ENCODE data around the gene LYSMD3.

LYSMD3 gene

GRCh38 chr5:90474235-90475107 is 54.9 kb downstream of the LYSMD3 start, which contains the start of the genes MBLAC2 and POLR3G:
TSS of gene MBLAC2 (minus strand) at chr5:90474771. CDS start at chr5:90474292, 479 bp downstream.
TSS of gene POLR3G (plus strand) at chr5:90474864. CDS start at chr5:90485568, 10,704 bp downstream.
- Histone ChIP-seq H3K4me3 (ENCODE audit: insufficient read depth, low read depth, low read length) (peak within 1 kb of the TSS; percentile 75), H3K9me3 (ENCODE audit: control insufficient read depth, low read length) (no peaks in the 10 kb centered on the region), H3K27me3 (ENCODE audit: control insufficient read depth, insufficient read depth, low read length, poor library complexity, severe bottlenecking) (peaks cover 24% of the 10 kb centered on the region), H3K36me3 (ENCODE audit: control insufficient read depth, insufficient read depth, low read length) (no peaks in the 10 kb centered on the region), H3K4me1 (ENCODE audit: control insufficient read depth, insufficient read depth, low read length) (peaks cover 7% of the 10 kb centered on the region), H3K27ac (ENCODE audit: insufficient read depth, low read depth, low read length, poor library complexity, severe bottlenecking) (peak within 1 kb of the TSS; percentile 52)
- 0 to 1% methylated on average over 73 of the region's 73 CpGs for WGBS, 2 experiments

GRCh38 chr5:90473396-90474234 is 55.8 kb downstream of the LYSMD3 start:
- H3K27ac ChIP-seq (ENCODE audit: insufficient read depth, low read depth, low read length, poor library complexity, severe bottlenecking), result no peak overlapping the region
- WGBS, 2 experiments, result 0% methylated on average over 56 of the region's 56 CpGs
- H3K4me1 ChIP-seq (ENCODE audit: control insufficient read depth, insufficient read depth, low read length), result peaks cover 7% of the 10 kb centered on the region

DNA sequence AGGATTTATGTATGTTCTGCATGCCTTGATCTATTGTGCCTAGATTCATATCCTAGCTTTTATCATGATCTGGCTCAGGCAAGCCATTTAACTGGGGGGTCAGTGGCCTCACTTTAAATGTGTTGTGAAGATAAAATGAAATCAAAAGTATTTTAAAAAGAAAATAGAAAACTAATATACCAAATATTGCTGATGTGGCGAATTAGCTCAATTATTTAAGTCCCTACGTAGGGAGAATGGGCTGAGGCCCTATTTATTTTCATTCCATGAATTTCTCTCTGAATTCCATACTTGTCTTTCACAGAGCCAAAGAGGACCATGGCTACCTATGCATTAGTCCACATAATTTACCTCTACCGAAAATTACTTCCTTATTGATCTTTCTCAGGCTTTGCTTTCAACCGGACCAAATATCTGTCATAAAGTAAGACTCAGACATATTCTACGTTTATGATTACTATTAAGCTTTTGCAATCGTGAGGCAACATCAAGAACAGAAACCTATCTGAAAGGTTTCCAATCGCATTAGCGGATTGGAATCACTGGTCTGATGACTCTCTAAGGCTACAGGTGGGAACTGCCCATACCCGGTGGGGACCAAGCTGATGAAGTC is 56.5 kb downstream of the LYSMD3 start:
- no peaks in the 10 kb centered on the region for H3K36me3 ChIP-seq (ENCODE audit: control insufficient read depth, insufficient read depth, low read length)
- H3K27ac ChIP-seq (ENCODE audit: insufficient read depth, low read depth, low read length, poor library complexity, severe bottlenecking), result no peak overlapping the region
- peaks cover 24% of the 10 kb centered on the region for H3K27me3 ChIP-seq (ENCODE audit: control insufficient read depth, insufficient read depth, low read length, poor library complexity, severe bottlenecking)
- H3K9me3 ChIP-seq (ENCODE audit: control insufficient read depth, low read length), result no peaks in the 10 kb centered on the region
- WGBS, 2 experiments, result 45 to 49% methylated on average over 9 of the region's 9 CpGs
- peak overlapping the region; percentile 75 for H3K4me3 ChIP-seq (ENCODE audit: insufficient read depth, low read depth, low read length)
- H3K4me1 ChIP-seq (ENCODE audit: control insufficient read depth, insufficient read depth, low read length), result peaks cover 7% of the 10 kb centered on the region

More at GRCh38 chr5:90473396-90474234, 55.8 kb downstream of the LYSMD3 start:
- Histone ChIP-seq H3K4me3 (ENCODE audit: insufficient read depth, low read depth, low read length) (peak overlapping the region; percentile 75), H3K9me3 (ENCODE audit: control insufficient read depth, low read length) (no peaks in the 10 kb centered on the region), H3K36me3 (ENCODE audit: control insufficient read depth, insufficient read depth, low read length) (no peaks in the 10 kb centered on the region), H3K27me3 (ENCODE audit: control insufficient read depth, insufficient read depth, low read length, poor library complexity, severe bottlenecking) (peaks cover 24% of the 10 kb centered on the region)
